ENCODE results near the gene COPS8.

Gene COPS8

DNA sequence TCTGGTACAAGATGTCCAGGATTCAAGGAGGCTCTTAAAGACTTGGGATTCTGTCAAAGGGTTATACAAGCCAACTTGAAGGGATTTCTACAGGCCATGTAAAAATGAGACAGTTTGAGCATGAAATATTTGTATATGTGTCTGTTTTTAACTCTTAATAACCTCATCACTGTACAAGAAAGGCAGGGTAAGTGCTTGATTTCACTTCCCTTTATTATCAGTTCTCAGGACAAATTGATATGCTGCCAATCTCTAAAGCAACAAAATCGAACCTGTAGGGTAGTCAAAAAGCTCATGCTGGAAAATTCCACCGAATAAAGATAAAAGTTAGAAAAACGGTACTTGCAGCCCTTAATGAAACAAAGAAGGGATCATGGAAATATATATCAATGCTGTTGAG is 14.1 kb downstream of the COPS8 start:
- no peak for DNase-seq (ENCODE audit: low spot score)

DNA sequence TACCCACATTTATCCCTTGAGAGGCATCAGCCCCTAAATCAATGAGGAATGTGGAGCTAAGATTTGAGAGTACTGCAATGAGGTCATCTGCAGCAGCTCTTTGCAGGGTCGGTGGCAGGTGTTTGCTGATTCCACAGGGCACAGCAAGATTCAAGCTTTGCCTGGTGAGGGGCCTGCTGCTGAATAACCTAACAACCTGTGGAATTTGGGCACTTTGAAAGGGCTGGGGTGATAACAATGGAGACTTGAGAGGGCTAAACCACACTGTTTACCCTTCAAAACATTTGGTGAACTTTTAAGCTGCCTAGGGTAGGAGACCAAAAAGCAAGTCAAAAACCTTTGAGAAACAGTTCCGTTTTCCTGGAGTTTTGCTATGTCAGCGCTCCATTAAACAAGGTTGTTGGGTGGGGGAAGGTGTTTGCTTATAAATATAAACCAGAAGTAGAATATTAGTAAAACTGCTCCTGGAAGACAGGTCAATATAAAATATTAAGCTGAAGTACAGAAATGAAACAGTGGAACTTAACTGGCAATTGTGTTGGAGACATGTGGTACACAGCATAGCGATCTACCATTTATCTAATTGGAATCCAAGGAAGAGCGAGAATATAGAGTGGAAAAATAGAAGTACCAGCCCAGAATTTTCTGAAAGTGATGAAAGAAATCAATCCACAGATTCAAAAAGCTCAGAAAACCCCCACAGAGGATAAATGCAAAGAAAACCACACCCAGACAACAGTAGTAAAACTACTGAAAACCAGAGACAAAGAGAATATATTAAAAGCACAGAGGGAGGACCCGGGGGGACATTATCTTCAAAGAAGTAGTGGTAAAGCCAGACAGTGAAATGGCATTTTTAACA is 15.7 kb downstream of the COPS8 start:
- no peak for DNase-seq (ENCODE audit: low spot score)

DNA sequence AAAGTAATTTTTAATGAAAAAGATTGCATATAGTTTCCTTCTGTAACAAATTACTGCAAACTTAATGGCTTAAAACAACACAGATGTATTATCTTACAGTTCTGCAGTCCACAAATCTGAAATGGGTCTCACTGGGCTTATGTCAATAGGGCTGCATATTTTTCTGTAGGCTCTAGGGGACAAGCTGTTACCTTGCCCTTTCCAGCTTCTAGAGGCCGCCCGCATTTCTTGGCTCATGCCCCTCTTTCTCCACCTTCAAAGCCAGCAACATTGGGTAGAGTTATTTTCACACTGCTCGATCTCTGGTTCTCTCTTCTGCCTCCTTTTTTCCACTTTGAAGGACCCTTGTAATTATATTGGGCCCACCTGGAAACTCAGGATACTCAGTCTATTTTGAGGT is 16.7 kb downstream of the COPS8 start:
- DNase-seq (ENCODE audit: low spot score), result no peak

DNA sequence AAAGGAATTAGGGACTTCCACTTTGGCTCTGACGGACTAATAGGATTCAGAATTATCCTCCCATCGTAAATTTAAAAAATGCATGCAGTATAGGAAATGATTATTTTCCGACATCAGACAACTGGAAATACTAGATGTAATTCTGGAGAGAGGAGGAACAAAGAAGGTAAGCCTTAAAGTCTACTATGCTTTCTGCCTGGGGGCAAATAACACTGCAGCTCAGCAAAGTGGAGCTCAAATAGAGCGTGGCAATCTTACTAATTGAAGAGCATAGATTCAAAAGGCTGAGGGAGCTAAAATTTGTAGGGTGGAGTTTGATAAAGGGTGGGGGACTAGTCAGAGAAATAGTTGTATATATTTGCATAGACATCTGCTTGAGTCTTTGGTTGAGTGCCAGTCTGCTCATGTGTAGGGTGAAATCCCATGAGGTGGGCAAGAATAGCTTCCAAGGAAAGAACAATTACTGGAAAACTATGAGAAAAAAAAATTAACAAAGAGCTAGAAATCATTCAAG is 23.8 kb downstream of the COPS8 start:
- DNase-seq (ENCODE audit: low spot score), result no peak

DNA sequence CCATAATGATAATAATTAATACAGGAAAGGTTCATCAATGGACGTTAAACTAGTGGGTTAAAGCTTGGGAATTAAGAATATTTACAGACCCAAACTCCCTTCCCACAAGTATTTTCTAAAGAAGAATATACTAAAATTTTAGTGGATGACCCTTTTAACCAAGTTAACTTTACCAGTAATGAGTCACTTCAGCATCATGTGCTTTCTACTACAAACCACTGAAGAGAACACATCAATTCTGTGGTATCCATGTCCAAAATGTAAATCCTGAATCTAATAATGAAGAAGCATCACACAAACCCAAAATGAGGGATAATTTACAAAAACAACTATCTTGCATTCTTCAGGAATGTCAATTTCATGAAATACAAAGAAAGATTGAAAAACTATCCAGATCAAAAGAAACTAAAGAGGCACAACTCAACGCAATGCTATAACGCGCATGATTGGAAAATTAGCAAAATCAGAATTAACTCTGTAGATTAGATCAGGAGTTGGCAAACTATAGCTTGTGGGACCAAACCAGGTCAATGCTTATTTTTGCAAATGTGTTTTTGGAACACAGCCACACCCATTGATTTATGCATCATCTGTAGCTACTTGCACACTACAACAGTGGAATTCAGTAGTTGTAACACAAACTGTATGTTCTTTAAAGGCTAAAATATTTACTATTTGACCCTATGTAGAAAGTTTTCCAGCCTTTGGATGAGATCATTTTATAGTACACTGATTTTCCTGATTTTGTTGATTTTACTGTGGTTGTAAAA is 27.5 kb downstream of the COPS8 start:
- no peak for DNase-seq (ENCODE audit: low spot score)

DNA sequence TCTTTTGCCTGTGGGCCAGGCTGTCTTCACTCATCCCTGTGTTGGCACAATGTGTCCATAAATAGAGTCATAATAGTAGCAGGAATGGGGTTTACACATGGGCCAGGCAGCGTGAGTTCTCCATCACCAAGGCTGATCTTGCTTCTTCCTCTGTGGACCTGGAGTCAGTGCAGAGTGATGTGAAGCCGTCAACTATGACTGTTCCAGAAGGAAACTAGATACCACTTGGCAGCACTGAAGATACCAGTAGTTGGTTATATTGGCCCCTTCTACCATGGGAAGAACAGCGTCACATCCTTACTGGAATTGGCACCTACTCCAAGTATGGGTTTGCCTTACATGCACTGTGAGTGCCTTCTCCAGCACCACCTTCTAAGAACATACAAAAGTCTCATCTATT is 30.2 kb downstream of the COPS8 start:
- DNase-seq (ENCODE audit: low spot score), result no peak

DNA sequence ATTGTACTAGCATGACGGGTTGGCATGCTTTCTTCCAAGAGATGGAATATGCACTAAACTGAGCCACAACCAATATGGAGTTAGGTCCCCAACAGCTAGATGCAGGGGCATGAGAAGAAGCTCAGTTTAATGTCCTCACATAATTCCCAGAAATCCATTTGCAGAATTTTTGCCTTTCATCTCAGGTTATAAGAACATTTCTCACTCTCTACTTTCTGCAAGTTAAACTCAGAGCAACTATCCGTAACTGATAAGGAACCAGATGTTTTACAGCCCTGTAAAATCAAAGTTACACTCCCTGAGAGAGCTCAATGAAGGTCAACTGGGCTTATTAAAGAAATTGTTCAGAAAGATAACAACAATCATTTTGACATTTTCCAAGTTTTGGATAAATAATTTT is 30.7 kb downstream of the COPS8 start:
- no peak for DNase-seq (ENCODE audit: low spot score)

DNA sequence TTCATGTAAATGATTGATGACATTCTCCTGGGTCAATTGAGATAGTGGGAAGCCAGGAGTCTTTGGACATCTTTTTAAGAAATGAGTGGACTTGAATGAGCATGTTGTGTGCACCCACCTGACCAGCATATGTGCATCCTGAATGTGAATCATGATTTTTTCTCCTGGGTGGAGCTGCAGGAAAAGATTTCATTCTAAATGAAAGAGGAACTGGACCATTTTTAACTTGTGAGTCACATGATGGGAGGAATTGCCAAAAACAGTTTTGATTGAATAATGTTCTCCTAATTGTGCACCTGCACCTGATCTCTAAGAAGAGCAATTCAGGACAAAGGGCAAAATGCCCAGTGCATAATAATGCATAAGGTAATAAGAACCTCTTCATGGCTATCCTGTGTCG is 32.3 kb downstream of the COPS8 start:
- no peak for DNase-seq (ENCODE audit: low spot score)

DNA sequence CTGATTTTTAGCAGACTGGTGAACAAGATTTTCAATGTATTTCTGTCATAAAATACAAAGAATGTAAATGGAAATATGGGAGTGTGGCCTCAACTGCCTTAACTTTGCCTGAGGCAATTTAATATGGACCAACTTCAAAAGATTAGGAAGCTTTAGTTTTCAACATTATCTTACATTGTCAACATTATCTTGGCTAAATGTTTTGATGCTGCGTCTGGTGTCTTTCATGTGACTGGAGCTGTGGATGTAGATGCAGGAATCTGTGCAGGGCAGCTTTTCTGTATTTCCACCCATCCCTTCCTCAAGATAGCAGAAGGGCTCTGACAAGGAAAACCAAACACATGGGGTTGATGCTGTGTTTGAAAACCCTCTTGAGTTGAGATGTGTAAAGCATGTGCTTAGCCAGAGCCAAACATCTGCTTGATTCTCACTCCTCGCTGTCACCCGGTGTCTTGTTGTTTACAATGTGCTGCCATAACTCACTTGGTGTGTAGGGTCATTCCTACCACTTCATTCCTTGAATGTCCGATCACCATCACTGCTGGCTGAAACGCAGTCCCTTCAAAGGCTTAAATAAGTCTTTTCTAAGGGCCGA is 33.0 kb downstream of the COPS8 start:
- no peak for DNase-seq (ENCODE audit: low spot score)

DNA sequence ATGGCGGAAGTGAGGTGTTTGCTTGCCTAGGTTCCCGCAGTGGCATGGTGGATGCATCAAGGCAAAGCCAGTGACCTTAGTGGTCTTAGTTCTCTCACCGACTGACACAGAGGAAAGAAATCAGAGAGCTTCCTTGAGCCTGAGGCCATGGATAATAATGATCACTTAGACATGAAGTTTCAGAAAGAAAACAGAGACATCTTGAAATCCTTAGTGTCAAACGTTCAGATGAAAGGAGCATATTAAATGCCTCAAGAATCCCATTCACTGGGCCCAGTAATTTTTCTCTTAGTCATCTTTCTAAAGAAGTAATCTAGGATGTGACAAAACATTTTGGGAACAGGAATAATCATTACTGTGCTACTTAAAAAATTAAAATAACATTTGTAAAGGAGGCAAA is 35.2 kb downstream of the COPS8 start:
- no peak for DNase-seq (ENCODE audit: low spot score)

DNA sequence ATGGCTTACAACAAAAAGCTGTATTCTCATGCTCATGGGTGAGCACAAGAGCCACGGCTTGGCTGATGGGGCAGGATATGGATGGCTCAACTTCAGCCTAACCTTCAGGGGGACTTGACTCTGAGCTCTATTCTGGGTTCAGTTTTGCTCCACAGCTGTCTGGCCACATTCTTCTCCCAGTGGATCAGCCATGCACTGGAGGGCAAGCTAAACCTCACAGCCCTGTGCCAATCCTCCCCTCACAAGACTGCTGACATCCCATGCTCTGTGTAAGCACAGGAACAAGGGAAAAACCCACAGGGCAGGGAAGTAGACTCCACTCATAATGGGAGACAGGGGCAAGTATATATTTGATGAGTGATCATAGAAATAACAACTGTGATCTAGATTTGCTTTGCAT is 35.6 kb downstream of the COPS8 start:
- no peak for DNase-seq (ENCODE audit: low spot score)

DNA sequence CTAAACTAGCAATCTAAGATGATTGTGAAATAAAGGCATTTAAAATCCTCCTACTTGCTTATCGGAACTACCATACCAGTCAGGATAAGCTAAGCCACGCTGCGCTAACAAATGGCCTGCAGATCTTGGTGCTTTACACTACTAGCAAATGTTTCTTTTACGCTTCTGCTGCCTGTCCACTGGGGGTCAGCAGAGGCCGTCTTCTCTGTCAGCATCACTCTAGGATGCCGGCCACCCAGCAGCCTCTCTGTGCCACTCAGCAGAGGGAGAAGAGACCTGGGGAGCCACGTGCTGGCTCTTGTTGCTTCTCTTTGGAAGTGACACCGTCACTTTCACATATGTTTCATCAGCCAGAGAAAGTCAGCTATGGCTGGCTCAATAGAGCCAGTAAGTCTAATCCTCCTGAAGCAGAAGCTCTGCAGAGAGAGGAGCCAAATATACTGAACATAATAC is 36.6 kb downstream of the COPS8 start:
- peak; percentile 66 for DNase-seq (ENCODE audit: low spot score)

DNA sequence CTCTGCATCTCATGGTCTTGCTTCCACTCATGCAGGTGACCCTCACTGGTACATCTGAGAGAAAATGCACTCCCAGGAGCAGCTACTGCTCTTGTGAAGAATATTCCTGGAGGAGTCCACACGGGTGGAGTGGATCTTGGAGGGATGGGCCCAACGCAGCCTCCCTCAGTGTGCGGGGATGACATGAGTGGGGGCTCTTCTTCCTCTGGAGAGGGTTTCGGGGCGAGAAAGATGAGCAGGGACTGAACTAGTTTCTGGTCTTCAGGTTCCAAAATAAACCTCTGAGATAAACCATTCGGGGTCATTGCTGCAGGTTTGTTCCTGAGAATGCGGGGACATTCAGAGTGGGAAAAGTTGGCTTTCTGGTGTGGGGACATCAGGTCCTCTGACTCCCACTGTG is 39.1 kb downstream of the COPS8 start:
- no peak for DNase-seq (ENCODE audit: low spot score)

DNA sequence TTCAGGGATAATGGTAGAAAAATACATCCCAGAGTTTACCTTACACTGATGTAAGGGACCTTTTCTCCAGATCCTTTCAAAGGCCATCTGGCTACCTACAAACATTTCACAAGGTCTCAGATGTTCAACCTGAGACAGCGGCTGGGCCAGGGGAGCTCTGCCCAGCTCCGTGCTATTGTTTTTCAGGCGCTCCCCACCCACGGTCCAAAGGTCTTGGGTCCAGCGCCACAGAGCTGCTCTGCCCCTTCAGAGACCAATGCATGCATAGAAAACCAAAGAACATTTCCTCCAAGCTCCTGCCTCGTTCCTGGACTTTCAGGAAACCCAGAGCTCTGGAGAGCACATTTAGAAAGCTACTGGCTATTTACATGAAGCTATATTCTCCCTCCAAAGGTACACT is 40.3 kb downstream of the COPS8 start:
- DNase-seq (ENCODE audit: low spot score), result no peak

DNA sequence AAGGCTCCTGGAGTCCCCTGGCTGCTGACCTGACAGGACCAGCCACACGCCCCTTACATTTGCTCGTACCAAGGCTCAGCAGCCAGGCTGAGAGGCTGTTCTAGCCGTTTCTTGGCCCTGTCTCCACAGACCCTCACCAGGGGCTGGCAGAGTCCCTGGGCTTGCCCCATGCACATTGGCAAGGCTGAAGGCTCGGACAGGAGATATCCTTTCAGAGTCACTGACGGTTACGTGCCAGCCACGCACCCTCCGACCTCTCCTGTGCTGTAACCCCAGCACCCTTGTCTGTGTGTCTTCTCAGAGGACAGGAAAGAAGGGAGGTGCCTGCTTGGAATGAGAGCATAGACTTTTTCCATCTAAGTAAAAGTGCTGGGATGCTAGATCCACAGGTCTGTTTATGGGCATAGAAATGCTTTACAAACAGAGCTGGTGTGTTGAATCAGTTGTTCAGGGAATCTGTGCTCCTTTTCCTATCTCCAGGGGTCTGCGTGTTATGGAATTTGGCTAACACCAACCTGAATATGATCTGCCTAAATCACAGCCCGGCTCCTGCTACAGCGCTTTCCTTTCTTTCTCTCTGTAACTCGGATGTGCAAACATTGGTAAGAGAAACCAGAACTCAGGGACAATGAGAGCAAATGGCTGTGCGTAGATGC is 41.0 kb downstream of the COPS8 start:
- peak; percentile 38 for DNase-seq (ENCODE audit: low spot score)

DNA sequence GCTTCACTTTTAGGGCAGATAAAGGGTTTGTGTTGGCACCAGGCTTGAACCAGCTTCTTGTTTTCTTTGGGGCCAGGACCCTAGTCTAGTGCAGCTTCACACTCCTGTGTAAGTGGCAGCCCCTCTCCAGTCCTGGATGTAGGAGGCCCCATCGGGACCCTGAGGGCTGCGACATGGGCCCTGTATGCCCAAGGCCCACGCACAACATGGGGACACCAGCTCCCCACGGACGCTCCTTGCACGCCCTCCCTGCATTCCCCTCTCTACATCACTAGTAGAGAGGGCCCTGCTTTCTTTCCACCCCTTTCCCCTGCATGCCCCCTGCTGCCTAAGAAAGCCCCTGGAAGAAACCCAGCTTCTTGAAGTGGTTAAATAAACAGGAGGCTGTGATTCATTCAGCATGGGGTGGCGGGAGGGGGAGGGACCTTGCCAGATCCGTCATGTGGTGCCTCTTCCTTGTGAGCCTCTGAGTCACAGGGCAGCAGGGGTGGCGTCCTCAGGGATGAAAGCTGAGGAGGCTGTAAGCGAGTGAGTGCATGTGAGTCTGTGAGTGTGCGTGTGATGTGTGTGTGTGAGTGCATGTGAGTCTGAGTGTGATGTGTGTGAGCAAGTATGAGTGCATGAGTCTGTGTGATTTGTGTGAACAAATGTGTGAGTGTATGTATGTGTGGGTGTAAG is 42.5 kb downstream of the COPS8 start:
- peak; percentile 53 for DNase-seq (ENCODE audit: low spot score)

DNA sequence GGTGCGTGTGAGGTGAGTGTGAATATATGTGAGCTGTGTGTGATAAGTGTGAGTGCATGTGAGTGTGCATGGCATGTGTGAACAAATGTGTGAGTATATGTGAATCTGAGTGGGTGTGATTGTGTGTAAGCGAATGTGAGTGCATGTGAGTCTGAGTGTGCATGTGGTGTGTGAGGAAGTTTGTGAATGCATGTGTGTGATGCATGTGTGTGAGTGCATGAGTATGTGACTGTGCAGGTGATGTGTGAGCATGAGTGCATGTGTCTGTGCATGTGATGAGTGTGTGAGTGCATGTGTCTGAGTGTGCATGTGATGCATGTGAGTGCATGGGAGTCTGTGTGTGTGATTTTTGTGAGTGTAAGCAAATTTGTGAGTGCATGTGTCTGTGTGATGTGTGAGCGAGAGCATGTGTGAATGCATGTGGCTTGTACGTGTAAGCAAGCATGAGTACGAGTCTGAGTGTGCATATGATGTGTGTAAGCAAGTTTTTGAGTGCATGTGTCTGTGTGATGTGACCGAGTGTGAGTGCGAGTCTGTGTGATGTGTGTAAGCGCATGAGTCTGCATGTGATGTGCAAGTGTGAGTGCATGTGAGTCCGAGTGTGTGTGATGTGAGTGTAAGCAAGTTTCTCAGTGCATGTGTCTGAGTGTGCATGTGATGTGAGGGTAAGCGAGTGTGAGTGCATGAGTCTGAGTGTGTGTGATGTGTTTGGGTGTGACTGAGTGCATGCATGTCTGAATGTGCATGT is 43.3 kb downstream of the COPS8 start:
- DNase-seq (ENCODE audit: low spot score), result no peak

DNA sequence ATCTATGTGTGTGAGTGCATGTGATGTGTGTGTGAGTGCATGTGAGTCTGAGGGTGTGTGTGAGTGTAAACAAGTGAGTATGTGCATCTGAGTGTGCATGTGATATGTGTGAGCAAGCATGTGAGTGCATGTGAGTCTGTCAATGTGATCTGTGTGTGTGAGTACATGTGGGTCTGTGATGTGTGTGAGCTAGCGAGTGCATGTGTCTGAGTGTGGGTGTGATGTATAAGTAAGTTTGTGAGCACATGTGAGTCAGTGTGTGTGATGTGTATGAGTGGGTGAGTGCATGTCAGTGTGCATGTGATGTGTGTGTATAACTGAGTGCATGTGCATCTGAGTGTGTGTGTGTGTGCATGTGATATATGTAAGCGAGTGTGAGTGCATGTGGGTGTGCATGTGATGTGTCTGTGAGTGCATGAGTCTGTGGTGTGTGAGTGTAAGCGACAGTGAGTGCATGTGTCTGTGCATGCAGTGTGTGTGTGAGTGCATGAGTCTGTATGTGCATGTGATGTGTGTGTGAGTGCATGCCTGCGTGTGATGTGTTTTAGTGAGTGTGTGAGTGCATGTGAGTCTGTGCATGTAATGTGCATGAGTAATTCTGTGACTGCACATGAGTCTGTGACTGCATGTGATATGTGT is 44.1 kb downstream of the COPS8 start:
- no peak for DNase-seq (ENCODE audit: low spot score)

DNA sequence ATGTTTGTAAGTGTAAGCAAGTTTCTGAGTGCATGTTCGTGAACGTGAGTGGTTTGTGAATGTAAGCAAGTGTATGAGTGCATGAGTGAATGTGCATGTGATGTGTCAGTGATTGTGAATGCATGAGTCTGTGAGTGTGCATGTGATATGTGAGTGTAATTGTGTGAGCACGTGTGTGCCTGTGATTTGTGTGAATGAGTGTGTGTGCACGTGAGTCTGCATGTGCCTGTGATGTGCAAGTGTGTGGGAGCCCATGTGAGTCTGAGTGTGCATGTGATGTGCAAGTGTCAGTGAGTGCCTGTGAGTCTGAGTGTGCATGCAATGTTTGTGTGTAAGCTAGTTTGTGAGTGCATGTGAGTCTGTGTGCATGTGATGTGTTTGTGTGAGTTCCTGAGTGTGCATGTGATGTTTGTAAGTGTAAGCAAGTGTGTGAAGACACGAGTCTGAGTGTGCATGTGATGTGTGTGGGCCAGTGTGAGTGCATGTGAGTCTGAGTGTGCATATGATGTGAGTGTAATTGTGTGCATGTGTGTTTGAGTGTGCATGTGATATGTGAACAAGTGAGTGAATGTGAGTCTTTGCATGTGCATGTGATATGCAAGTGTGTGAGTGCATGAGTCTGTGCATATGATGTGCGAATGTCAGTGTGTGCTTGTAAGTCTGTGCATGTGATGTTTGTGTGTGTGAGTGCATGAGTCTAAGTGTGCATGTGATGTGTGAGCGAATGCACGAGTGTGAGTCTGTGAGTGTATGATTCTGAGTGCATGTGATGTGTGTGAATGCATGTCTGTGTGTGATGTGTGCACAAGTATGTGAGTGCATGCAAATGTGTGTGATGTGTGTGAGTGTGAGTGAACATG is 45.1 kb downstream of the COPS8 start:
- no peak for DNase-seq (ENCODE audit: low spot score)

Data from ecto neural progenitor cell (in vitro differentiated cells).